ENCODE data around the gene ID2. TPM values are rescaled to one million over a fixed set of nuclear protein-coding genes. Genes with fewer than 3 reads are reported as not detected.

The ID2 gene
- total RNA-seq, 1 experiment from 2014 or later: 48.6 TPM

DNA sequence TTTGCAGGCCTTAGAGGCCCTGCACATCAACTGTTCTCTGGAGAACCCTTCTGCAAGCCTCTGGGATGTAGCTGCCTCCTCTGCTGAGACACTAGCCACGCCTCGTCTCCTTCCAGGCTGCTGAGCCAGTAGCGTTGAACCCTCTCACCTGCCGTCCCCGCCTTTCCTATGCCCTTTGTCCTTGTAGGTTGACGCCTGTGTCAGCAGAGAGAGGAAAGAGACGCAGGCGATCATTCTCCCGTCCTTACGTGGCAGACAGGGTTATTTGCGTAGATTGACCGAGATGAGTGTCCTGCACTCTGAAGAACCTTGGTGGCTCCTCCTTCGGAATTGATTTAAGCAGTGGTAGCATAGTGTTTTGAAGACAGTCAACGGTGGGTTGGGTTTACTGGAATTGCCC, 27.8 kb downstream of the ID2 start:
- no peak overlapping the region for H2BK20ac ChIP-seq (ENCODE audit: low read depth, low read length, poor library complexity, severe bottlenecking)
- no peak overlapping the region for H2AK5ac ChIP-seq (ENCODE audit: insufficient read length, low read length)
- H3K4me1 Mint-ChIP-seq: peaks cover 4 to 8% of the 10 kb centered on the region in 2 experiments; a peak in 3 of 4 replicates
- no peak overlapping the region for H3K27ac ChIP-seq (ENCODE audit: insufficient read length, low read depth, low read length)
- H2BK120ac ChIP-seq (ENCODE audit: low read depth, low read length, poor library complexity, severe bottlenecking): no peak overlapping the region
- no peak overlapping the region for H2AFZ ChIP-seq (ENCODE audit: low read length)
- no peak overlapping the region for H3K14ac ChIP-seq (ENCODE audit: insufficient read depth, low read length)
- no peaks in the 10 kb centered on the region for H3K79me1 ChIP-seq (ENCODE audit: insufficient read depth, low read depth, low read length, poor library complexity, severe bottlenecking)
- H3T11ph ChIP-seq (ENCODE audit: low read length): no peak overlapping the region
- H4K5ac ChIP-seq (ENCODE audit: insufficient read length, low read depth, low read length): no peak overlapping the region
- H3K9ac ChIP-seq (ENCODE audit: extremely low read depth, insufficient read length, low read length): no peak overlapping the region
- DNase-seq: no peak
- no peak overlapping the region for H2BK5ac ChIP-seq (ENCODE audit: insufficient read length, low read length)
- H3K27me3 ChIP-seq (ENCODE audit: insufficient read depth, low read length): no peaks in the 10 kb centered on the region
- no peak overlapping the region for H3K23ac ChIP-seq (ENCODE audit: insufficient read length, low read depth, low read length)
- H3K23me2 ChIP-seq (ENCODE audit: insufficient read length, low read depth, low read length, poor library complexity, severe bottlenecking): no peaks in the 10 kb centered on the region
- TF ChIP-seq, protein P1, sequence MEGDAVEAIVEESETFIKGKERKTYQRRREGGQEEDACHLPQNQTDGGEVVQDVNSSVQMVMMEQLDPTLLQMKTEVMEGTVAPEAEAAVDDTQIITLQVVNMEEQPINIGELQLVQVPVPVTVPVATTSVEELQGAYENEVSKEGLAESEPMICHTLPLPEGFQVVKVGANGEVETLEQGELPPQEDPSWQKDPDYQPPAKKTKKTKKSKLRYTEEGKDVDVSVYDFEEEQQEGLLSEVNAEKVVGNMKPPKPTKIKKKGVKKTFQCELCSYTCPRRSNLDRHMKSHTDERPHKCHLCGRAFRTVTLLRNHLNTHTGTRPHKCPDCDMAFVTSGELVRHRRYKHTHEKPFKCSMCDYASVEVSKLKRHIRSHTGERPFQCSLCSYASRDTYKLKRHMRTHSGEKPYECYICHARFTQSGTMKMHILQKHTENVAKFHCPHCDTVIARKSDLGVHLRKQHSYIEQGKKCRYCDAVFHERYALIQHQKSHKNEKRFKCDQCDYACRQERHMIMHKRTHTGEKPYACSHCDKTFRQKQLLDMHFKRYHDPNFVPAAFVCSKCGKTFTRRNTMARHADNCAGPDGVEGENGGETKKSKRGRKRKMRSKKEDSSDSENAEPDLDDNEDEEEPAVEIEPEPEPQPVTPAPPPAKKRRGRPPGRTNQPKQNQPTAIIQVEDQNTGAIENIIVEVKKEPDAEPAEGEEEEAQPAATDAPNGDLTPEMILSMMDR (conservative IDR thresholded peaks at IDR 0.05): no peak
- no peaks in the 10 kb centered on the region for H3K9me3 ChIP-seq (ENCODE audit: control insufficient read depth, low read depth, low read length)
- H3K4me2 ChIP-seq (ENCODE audit: insufficient read depth, insufficient read length, low read length): no peak overlapping the region
- H4K91ac ChIP-seq (ENCODE audit: insufficient read length, low read depth, low read length): no peak overlapping the region
- H3K36me3 Mint-ChIP-seq (ENCODE audit: insufficient read depth in 1 of 3, low read depth in 3 of 3): no peaks in the 10 kb centered on the region
- H3K27me3 Mint-ChIP-seq (ENCODE audit: low read depth): peaks cover 2% of the 10 kb centered on the region; the same call in 1 of the 2 replicates
- no peak overlapping the region for H3K56ac ChIP-seq (ENCODE audit: insufficient read length, low read depth, low read length)
- no peak overlapping the region; a peak in 1 of 7 replicates for H3K27ac Mint-ChIP-seq
- no peak overlapping the region for H3K4me3 Mint-ChIP-seq
- WGBS (ENCODE audit: extremely low coverage, insufficient read length, low lambda C conversion rate): no CpG with 5 or more reads among the region's 14 CpGs
- H3K18ac ChIP-seq (ENCODE audit: insufficient read length, low read depth, low read length): no peak overlapping the region
- H3K4ac ChIP-seq (ENCODE audit: low read depth, low read length): no peak overlapping the region
- H3K9me3 Mint-ChIP-seq: no peaks in the 10 kb centered on the region; a peak in 1 of 5 replicates
- H3K4me1 ChIP-seq (ENCODE audit: insufficient read depth, low read length): no peaks in the 10 kb centered on the region
- H2BK15ac ChIP-seq (ENCODE audit: low read depth, low read length): no peak overlapping the region
- no peak overlapping the region for H4K8ac ChIP-seq (replicated peaks; ENCODE audit: insufficient read length, low read depth, low read length)
- H4K20me1 ChIP-seq (ENCODE audit: control insufficient read depth, insufficient read depth, insufficient read length): no peaks in the 10 kb centered on the region
- H3K79me2 ChIP-seq (ENCODE audit: insufficient read depth, low read length): no peaks in the 10 kb centered on the region
- H2BK12ac ChIP-seq (ENCODE audit: insufficient read length, low read depth, low read length): no peak overlapping the region
